Inflammatory macrophage (primary cell): Measurements from ENCODE around the gene GUCA2B.
A peak's percentile ranks its signal among the peaks of the same experiment; 100 is the strongest.

Source experiments
- DNase-seq, 2 donors: peaks; one replicate each; pipeline ENCODE4 v3.0.0-alpha.2; 2020 to 2022
- total RNA-seq, 18 experiments: gene quantifications; one replicate each; lab custom pipeline; 2026; ENCODE audit warnings: mixed read lengths in 6 of 18, inconsistent platforms in 2 of 18; lab: John Stamatoyannopoulos, UW

The GUCA2B gene
- 0 to 0.07 (median 0) reads per million in 18 experiments for total RNA-seq

DNA sequence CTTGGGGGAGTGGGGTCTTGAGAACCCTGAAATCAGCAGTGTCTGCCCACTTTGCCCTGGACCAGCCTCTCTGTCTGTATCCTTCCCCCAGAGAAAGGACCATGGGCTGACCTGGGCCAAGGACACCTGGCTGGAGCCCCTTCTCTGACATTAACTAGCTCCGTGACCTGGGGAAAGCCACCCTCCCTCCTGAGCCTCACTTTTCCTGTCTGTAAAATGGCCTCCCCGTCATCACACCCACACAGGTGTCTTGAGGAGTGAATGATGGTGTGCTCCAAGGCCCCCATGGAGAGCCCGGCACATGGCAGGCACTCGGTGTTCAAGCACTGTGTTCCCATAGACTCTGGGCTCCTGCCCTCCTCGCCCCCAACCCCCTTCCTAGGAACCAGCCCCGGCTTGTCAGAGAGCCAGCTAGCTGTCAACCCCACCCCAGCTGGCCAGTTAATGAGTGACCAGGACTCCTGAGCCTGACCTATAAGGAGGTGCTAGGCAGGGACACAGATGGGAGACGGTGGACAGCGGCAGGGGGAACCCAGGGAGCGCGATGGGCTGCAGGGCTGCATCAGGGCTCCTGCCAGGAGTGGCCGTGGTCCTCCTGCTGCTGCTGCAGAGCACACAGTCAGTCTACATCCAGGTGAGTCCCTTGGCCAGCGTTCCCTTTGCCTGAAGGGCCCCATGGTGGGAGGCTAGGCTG lies at the start of gene GUCA2B:
GUCA2B (plus strand) TSS at position 504 of the 694 bp plus-strand sequence; CDS start at position 545, 41 bp downstream.
- no peak for DNase-seq

DNA sequence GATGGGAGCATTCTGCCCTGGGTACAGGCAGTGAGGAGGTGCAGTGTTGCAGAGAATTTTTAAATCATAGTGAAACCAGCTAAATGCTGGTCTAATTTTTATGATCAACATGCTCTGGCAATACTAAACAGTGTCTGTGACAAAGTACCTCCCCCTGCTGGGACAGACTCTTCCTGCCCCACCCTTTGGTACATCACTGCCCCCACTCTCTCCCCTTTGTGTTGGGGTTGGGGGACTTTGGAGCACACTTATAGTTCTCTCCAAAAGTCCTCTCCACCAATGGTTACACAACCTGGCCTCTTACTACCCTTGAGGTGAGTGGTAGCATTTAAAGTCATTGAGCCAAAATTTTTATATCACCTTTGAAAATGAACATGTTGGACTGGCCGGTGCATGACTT lies 48.2 kb upstream of the GUCA2B start:
- no peak for DNase-seq

DNA sequence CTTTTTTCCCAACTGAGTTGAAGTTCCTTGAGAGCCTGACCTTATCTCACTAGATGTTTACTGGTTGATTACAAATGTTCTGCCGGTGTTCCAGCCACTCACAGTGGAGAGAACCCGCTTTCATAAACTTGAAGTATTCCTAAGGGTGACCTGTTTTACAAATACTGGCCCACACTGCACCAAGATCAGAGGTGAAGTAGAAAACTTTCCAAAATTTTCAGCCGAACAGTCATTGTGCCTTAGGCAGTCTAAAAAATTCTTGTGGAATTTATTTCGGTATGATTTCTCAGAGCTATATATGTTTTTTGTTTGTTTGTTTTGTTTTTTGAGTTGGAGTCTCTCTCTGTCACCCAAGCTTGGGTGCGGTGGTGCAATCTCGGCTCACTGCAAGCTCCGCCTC lies 44.9 kb upstream of the GUCA2B start:
- no peak for DNase-seq

DNA sequence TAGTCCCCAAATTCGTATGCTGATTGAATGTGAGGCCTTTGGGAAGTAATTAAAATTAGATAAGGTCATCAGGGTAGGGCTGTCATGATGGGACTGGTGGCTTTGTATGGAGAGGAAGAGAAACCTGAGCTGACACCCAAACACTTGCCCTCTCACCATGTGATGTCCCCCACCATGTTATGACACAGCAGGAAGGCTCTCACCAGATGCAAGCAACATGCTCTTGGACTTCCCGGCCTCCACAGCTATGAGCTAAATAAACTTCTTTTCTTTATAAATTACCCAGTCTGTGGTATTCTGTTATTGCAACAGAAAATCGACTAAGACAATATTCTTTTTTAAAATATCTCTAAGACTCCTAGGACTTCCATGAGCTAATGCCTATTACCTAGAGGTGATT lies 43.6 kb upstream of the GUCA2B start:
- no peak for DNase-seq

DNA sequence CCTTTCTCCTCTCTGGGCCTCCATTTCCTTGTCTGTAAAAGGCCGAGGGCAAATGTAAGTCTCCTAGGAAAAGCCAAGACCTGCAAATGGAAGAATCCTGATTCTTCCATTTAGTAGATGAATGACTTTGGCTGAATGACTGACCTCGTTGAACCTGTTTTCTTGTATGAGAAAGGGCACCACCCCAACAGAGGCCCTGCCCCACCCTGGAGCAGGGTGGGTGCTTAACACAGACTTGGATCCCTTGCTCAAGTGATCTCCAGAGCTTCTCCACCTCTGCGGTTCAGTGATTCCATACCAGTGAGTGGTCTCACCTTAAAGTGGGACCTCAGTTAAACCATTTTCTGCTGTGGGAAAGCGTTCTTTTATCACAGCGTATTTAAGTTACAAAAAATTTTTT lies 39.0 kb upstream of the GUCA2B start:
- DNase-seq, result no peak

DNA sequence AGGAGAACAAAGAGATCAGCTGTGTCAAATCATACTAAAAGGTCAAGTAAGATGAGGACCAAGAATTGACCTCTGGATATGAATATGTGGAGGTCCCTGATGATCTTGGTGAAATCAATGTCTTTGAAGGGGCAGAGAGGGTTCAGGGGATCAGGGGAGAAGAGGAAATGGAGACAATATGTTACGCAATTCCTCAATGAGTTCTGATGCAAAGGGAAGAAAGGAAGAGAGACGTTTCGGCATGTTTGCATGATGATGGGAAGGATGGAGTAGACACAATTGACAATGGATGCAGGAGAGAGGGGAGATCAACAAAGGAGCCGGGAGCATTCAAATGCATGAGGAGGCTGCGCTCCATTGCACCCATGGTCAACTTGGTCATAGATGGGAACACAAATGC lies 36.0 kb upstream of the GUCA2B start:
- no peak for DNase-seq

DNA sequence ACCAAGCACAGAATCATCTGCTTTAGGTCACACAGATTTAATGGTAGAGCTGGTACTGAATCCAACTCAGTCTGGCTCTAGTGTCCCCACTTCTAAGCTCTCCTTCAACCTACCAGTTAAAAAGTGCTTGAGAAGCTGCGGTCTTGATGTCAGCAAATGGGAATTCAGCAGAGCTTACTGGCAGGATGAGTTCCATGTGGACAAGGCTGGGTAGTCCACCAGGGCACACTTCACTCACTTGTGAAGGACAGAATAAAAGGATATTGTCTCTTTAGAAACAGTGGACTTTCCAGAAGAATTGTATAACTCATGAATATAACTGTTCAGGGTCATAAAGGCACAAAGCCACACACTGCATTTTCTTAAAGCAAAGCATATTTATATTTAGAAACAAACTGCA lies 35.1 kb upstream of the GUCA2B start:
- DNase-seq, result no peak

DNA sequence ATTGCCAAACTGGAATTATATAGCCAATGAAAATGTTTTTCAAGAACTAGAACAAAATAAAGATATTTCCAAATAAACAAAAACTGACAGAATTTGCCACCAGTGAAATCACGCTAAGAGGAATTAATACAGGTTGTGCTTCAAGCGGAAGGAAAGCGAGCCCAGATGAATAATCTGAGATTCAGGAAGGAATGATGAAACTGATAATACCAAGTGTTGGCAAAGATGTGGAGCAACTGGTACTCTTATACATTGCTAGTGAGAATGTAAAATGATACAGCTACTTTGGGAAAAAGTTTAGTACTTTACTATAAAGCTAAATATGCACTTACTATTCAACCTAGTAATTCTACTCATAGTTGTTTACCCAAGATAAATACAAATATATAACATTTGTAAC lies 30.8 kb upstream of the GUCA2B start:
- DNase-seq, result no peak

DNA sequence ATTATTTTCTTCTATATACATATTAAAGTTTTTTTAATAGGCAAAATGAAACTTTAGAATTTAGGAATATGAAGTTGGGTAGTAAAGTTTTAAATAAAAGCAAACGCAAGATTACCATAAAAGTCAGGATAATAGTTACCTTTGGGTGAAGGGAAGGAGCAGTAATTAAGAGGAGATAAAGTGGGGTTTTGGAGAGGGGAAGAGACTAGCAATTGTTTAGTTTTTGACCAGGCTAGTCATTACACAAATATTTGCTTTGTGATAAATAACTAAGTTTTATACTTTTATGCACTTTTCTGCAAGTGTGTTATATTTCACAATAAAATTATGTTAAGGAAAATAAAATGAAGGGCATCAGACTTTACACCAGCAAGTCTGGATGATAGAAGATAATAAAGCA lies 27.7 kb upstream of the GUCA2B start:
- DNase-seq, result no peak

DNA sequence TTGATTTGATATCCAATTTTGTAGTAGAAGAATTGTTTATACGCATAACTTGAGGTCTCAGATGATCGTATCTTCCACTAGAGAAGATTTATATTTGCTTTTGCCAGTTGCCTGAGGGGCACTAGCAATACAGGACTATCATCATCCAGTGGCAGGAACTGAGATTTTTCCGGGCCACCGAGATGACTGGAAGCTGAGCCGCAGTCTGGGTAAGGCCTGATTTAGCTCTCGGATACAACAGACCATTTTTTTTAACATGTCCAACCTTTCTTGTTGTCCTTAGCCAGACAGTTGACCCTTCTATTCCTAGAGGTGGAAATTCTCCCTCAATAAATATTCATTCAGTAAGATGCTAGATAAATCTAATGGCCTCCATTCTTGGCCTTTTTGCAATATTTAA lies 25.4 kb upstream of the GUCA2B start:
- DNase-seq, result no peak

DNA sequence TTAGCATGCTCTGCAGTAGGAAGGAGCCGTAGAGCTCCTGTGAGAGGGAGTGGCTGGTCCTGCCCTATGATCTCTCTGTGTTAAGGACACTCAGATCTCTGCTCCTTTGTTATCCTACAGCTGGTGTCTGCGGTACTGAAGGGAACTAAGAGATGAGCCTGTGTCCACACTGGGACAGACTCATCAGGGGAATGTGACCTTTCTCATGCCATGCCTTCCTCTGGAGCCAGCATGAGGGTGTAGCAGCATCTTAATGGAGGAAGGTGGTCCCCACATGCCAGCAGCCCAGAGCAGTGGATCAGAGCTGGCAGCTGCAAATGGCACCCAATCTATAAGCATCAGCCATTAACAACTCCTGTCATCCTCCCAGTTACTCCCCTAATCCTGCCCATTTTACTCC lies 24.7 kb upstream of the GUCA2B start:
- DNase-seq, result no peak

DNA sequence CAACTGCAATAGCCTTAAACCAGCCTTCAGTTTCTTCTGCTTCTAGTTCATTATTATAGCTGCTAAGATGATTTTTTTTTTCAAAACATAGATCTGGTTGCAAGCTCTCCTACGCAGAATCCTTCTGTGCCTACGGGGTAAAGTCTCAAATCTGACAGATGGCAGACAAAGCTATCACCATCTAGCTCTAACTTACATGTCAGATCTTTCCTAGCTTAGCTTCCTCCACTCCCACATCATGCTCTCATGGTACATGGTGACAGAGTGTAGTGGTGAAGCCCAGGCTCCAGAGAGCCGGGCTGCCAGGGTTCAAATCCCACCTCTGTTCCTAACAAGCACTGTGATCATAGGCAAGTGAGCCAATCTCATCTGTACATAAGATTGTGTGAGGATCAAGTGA lies 24.2 kb upstream of the GUCA2B start:
- no peak for DNase-seq

DNA sequence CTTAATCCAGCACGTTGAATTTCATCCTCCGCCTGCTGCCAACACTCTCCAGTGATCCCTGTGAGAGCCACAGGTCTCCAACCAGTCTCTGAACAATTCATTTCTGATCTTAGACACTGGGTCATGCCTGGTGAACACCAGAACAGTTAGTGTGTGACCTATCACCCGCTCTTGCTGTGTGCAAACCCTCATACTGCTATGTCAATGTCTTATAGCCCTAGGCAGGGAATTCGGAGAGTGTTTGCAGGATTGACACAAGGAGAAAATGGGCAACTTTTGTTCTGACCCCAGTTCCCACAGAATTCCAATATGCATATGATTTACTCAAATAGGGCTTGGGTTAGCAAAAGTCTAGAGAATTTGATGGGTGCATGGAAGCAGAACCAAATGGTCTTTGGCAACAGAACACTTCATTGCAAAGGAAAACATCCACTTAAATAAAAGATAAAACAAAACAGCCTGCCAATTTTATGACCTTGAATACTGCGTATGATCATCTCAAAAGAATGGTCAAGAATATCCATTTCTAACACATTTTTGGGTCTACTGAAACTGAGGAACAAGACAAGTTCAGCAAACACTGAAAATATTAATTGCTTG lies 23.0 kb upstream of the GUCA2B start:
- no peak for DNase-seq

DNA sequence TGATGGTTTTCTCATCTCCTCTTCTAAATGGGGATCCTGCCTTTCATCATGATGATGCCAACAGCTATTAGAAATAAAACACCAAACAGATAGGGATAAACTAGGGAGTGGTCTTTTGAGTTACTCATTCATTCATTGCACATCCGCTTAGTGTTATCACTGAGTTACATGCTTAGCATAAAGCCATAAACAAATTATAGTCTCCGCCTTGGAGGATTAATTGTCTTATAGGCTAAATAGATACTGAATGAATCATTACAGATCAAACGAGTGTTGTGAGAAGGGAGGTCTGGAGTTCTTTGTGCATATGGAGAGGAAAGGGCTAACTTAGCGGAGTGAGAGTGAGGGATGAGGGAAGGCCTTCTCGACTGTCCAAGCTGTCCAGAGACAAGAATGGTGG lies 19.8 kb upstream of the GUCA2B start:
- no peak for DNase-seq

DNA sequence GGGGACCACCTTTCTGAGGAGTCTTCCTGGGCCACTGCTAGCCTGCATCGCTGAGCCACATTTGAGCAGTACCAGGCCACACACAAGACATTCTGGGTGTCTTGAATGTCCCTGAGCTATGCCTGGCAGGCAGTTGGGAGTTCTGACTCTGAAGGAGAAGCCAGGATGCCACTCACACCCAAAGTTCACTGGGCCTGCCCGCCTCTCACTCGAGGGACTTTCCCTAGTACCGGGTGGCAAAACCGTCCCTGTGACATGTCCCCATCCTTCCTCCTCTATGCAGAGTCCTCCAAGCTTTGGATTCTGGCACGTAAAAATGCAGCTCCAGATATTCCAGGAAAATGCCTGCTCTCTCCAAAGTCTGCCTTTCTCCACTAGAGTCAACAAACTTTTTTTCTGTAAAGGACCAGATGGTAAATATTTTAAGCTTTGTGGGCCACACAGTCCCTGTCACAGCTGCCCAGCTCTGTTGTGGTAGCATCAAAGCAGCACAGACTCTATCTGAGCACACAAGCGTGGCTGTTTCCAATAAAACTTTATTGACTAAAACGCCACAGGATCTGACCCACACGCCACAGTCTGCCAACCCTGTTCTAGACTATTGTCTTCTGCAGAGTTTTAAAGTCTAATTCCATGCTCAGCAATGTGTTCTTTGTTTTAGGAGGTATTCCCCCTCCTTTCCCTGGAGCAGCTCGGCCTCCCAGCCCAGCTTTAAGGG lies 19.2 kb upstream of the GUCA2B start:
- DNase-seq, result no peak

DNA sequence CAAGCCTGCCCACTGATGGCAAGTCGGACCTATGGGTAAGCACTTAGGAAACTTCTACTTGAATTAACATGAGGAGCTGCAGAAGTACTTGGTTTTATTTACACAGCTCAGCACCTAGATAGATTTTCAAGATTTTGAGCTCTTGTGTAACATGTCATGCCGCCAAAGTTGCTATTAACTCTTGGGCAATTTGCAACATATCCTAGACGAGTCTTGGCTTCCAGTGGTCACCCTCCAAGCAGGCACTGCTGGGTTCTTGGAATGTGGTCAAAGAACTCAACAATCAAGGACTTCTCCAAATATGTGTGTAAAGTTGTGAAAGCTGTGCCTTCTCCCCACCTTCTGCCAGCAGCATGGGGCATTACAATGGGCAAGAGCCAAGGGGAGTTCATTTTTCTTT lies 17.8 kb upstream of the GUCA2B start:
- DNase-seq, result peak in 1 of 2 donors; percentile 18

DNA sequence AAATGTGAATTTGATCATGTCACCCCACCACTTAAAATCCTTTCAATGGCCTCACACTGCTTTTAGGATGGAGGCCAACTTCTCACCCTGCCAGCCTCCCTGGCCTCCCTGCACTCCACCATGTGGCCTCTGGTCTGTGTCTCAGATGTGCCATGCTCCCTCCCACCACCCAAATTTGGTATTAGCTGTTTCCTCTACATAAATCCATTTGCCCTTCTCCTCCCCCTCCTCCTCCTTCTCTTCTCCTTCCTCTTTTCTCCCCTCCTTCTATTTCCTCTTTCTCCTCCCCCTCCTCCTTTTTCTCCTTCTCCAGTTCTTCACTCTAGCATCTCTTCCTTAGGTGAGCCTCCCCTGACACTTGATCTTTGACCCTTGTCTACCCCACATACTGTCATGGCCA lies 16.7 kb upstream of the GUCA2B start:
- no peak for DNase-seq

DNA sequence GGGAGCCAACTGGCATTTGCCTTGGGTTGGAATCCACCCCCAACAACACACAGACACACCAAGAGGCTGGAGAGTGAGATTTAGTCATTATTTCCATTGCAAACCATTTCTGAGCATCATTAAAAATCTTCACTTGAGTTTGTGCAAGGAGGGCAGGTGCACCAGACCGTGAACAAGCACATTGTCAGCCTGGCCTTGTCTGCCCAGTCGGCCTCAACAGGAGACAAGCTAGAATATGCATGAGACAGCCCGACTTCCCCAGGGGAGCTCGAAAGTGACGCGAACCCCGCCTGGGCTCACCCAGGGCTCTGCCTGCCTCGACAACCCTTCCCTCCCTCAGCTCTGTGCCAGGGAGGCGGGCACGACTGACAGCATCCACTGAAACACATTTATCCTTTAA lies 15.4 kb upstream of the GUCA2B start:
- DNase-seq, result no peak

DNA sequence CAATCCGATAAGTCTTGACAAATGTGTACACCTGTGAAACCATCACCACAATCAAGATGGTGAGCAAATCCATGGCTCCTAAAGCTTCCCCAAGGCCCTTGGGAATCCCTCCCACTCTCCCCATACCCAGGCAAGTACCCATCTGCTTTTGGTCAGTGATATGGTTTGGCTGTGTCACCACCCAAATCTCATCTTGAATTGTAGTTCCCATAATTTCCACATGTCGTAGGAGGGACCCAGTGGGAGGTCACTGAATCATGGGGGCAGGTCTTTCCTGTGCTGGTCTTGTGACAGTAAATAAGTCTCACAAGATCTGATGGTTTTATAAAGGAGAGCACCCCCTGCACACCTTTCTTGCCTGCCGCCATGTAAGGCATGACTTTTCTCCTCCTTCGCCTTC lies 14.6 kb upstream of the GUCA2B start:
- peak; percentile 12 to 18 for DNase-seq

DNA sequence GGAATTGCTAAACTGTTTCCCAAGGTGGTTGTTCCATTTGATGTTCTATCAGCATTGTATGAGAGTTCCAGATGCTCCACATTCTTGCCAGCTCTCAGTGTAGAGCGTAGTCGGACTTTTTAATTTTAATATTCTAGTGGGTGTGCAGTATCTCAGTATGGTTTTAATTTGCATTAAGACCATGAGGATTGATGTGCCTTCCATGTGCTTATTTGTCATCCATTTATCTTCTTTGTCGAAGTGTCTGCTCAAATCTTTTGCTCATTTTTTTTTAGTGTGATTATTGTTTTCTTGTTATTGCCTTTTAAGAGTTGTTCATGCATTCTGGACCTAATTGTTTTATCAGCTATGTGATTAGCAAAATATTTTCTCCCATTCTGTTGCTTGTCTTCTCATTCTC lies 13.8 kb upstream of the GUCA2B start:
- DNase-seq, result no peak

DNA sequence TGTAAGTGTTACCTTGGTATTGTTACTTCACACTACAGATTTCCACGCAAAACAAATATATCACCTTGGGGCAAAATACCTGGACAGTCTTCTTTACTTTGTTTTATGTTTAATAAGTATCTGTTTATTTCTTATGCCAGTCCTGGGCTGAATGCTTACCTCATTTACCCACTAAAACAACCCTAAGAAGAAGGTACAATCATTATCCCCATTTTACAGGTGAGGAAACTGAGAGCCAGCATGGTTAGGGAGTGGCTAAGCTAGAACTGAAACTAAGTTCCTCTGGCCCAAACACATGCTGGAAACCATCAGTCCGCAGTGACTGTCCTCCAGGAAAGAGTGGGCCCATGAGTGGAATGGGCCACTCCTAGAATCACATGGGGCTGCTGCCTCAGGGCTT lies 13.0 kb upstream of the GUCA2B start:
- DNase-seq, result no peak

DNA sequence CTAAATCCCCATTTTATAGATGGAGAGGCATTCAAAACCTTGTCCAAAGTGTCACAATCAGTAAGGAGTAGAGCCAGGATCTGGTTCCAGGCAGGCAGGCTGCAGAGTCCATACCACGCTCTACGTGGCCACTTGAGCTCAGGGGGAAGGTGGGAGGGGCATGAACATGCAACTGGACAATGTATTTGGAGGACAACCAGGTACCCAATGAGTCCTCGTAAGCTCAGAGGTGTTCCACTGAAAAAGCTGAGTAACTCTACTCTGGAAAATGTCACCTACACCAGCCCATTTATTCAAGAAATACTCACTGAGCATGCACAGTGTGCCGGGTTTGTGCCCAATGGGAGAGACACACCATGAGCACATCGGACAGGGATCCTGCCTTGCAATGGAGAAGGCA lies 11.2 kb upstream of the GUCA2B start:
- no peak for DNase-seq

DNA sequence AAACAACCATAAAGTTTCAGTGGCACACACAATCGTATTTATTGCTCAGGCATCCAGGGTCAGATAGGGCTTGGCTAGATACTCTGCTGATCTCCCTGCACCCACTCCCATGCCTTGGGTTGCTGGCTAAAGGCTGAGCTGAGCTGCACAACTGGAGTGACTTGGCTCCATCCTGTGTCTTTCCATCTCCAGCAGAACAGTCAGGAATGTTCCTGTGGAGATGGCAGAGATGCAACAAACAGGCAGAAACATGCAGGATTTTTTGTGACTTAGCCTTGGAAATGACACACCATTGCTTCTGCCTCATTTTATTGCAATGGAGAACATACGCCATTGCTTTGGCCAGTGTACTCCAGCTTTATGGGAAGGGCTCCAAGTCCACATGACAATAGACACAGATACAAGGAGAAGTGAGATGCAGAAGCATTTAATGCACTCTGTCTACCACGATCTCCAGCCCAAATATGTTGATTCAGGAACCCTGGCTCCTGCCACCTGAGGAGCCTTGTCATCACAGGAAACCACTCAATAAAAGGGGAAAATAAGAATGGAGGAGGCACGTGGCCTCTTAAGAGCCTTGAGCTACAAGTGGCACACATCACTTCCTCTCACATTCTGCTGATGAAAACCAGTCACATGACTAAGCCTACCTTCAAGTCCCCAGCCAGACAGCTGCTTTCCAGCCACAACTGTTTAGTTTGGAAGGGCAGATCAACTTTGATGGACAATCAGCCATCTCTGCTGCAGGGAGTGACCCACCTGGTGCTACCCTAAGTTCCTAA lies 10.1 kb upstream of the GUCA2B start:
- no peak for DNase-seq
